Vagina (tissue), 2 donors: Measurements from ENCODE around the gene SETBP1. TPM values are rescaled to one million over a fixed set of nuclear protein-coding genes. Genes with fewer than 3 reads are reported as not detected.

Experiments
- DNase-seq, 2 donors: peaks; one replicate each; pipeline ENCODE4 v3.0.0-alpha.2; 2017; ENCODE audit errors: extremely low spot score in 2 of 2
- H3K27ac ChIP-seq: fragments of 200-600 bp; sonication (generic); one replicate; pipeline ENCODE4 v1.5.1; 2019
- H3K27me3 ChIP-seq: fragments of 200-600 bp; sonication (generic); one replicate; pipeline ENCODE4 v1.5.1; 2019
- H3K36me3 ChIP-seq, 2 donors: fragments of 200-600 bp; sonication (generic); one replicate each; pipeline ENCODE4 v1.5.1; 2017 to 2019
- H3K4me1 ChIP-seq: fragments of 200-600 bp; sonication (generic); one replicate; pipeline ENCODE4 v1.5.1; 2019
- H3K4me3 ChIP-seq, 2 donors: fragments of 200-600 bp; sonication (generic); 1 replicate in 1 of 2; 2 replicates in 1 of 2; pipeline ENCODE4 v1.5.1; 2016 to 2019
- H3K9me3 ChIP-seq: fragments of 200-600 bp; sonication (generic); one replicate; pipeline ENCODE4 v1.5.1; 2019
- CTCF ChIP-seq, 3 experiments: fragments of 450-650 bp in 2 of 3; fragments of 200-600 bp in 1 of 3; sonication (generic) in 1 of 3; IDR thresholded peaks; one replicate each; pipeline ENCODE4 v1.5.1; 2017 to 2019; ENCODE audit warnings: antibody characterized with exemption in 3 of 3, mild to moderate bottlenecking in 2 of 3, moderate library complexity in 2 of 3
- POLR2A ChIP-seq, 2 donors: fragments of 450-650 bp; IDR thresholded peaks; one replicate each; pipeline ENCODE4 v1.6.1; 2017; ENCODE audit warnings: antibody characterized with exemption in 2 of 2, mild to moderate bottlenecking in 2 of 2, moderate library complexity in 2 of 2
- POLR2AphosphoS5 ChIP-seq, 2 donors: sonication (generic); formaldehyde crosslinking; IDR thresholded peaks; one replicate each; pipeline ENCODE4 v1.9.0; 2017; ENCODE audit warnings: antibody characterized with exemption in 2 of 2, mild to moderate bottlenecking in 2 of 2, low read depth in 1 of 2; ENCODE audit not compliant: insufficient read depth in 1 of 2
- intact Hi-C: fragments of 100-400 bp; cut with DNase I; formaldehyde crosslinking; loops from one replicate; pipeline ENCODE4 v1.15.1; 2023
- total RNA-seq: library from RNA; depleted of rRNA; stranded (reverse); fragments of >200 nt; gene quantifications from one replicate; pipeline ENCODE4 v1.2.3, GENCODE V29; 2016

SETBP1 gene
- total RNA-seq, 1 donor from 2014 or later: 38.1 TPM

- no peak for TF ChIP-seq CTCF (IDR thresholded peaks at IDR 0.05)
- TF ChIP-seq POLR2AphosphoS5 (IDR thresholded peaks at IDR 0.05; ENCODE audit: insufficient read depth in 1 of 2, low read depth in 1 of 2): no peak
- TF ChIP-seq POLR2A (IDR thresholded peaks at IDR 0.05): no peak
- Histone ChIP-seq H3K27ac (no peak overlapping the region), H3K36me3 (no peaks in the 10 kb centered on the region), H3K4me1 (peaks cover 16% of the 10 kb centered on the region), H3K9me3 (no peaks in the 10 kb centered on the region), H3K4me3 (no peak overlapping the region), H3K27me3 (no peaks in the 10 kb centered on the region)
- intact Hi-C loops: no loop called here
- DNase-seq: no peak
Measured at GRCh38 chr18:44903327-44903726, 222.6 kb downstream of the SETBP1 start.

- intact Hi-C loops: no loop called here
- H3K4me3 ChIP-seq: no peak overlapping the region
- H3K36me3 ChIP-seq: no peaks in the 10 kb centered on the region
- no peaks in the 10 kb centered on the region for H3K27me3 ChIP-seq
- DNase-seq: no peak
- H3K27ac ChIP-seq: no peak overlapping the region
- H3K9me3 ChIP-seq: no peaks in the 10 kb centered on the region
- TF ChIP-seq POLR2A (IDR thresholded peaks at IDR 0.05): no peak
- TF ChIP-seq CTCF (IDR thresholded peaks at IDR 0.05): no peak
- TF ChIP-seq POLR2AphosphoS5 (IDR thresholded peaks at IDR 0.05; ENCODE audit: insufficient read depth in 1 of 2, low read depth in 1 of 2): no peak
- H3K4me1 ChIP-seq: peaks cover 13% of the 10 kb centered on the region
Measured at GRCh38 chr18:44904768-44905167, 224.1 kb downstream of the SETBP1 start.

DNA sequence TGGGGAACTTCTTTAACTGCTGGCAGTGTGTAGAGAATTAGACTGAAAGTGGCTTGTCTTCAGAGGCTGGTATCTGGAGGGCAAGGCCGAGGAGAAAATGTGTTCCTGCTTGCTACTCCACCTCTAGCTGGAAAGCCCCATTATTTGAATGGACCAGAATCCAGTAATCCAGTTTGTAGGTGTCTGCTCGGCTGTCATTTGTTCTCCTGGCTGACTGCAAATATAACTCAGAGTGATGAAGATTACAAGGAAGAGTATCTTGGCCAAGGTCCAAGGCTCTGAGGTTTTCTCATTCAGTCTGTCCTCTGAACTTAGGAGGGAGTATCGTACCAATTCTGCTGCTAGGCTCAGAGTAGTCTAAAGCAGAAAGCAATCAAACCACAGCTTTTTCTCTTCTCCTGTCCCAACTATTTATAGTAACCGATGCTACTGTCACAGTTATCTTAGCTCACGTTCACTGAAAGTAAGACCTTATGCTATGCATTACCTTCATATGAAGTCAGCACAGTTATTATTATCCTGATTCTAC is 228.6 kb downstream of the SETBP1 start:
- Histone ChIP-seq H3K36me3 (no peaks in the 10 kb centered on the region), H3K27me3 (no peaks in the 10 kb centered on the region), H3K27ac (no peak overlapping the region), H3K4me3 (no peak overlapping the region), H3K4me1 (peaks cover 9% of the 10 kb centered on the region), H3K9me3 (no peaks in the 10 kb centered on the region)
- DNase-seq: no peak
- intact Hi-C loops: no loop called here
- TF ChIP-seq POLR2AphosphoS5 (IDR thresholded peaks at IDR 0.05; ENCODE audit: insufficient read depth in 1 of 2, low read depth in 1 of 2) (no peak), POLR2A (IDR thresholded peaks at IDR 0.05) (no peak), CTCF (IDR thresholded peaks at IDR 0.05) (no peak)

GRCh38 chr18:44911260-44911659 is 230.6 kb downstream of the SETBP1 start:
- Histone ChIP-seq H3K4me3 (no peak overlapping the region), H3K9me3 (no peaks in the 10 kb centered on the region), H3K27ac (no peak overlapping the region), H3K4me1 (peaks cover 22% of the 10 kb centered on the region), H3K36me3 (no peaks in the 10 kb centered on the region), H3K27me3 (no peaks in the 10 kb centered on the region)
- intact Hi-C loops: no loop called here
- TF ChIP-seq CTCF (IDR thresholded peaks at IDR 0.05) (no peak), POLR2AphosphoS5 (IDR thresholded peaks at IDR 0.05; ENCODE audit: insufficient read depth in 1 of 2, low read depth in 1 of 2) (no peak), POLR2A (IDR thresholded peaks at IDR 0.05) (no peak)
- DNase-seq: no peak

GRCh38 chr18:44911773-44912172 is 231.1 kb downstream of the SETBP1 start:
- no peak for DNase-seq
- H3K27ac ChIP-seq: no peak overlapping the region
- no peaks in the 10 kb centered on the region for H3K27me3 ChIP-seq
- no peaks in the 10 kb centered on the region for H3K9me3 ChIP-seq
- H3K4me1 ChIP-seq: peaks cover 23% of the 10 kb centered on the region
- no peak overlapping the region for H3K4me3 ChIP-seq
- intact Hi-C loops: no loop called here
- no peak for TF ChIP-seq POLR2AphosphoS5 (IDR thresholded peaks at IDR 0.05; ENCODE audit: insufficient read depth in 1 of 2, low read depth in 1 of 2)
- TF ChIP-seq CTCF (IDR thresholded peaks at IDR 0.05): no peak
- TF ChIP-seq POLR2A (IDR thresholded peaks at IDR 0.05): no peak
- no peaks in the 10 kb centered on the region for H3K36me3 ChIP-seq
